RWPE2 (cell line): ENCODE measurements around the gene GNG4.
"Not testable (repeated sequence)": the region's sequence is repeated elsewhere in the genome, so short reads cannot be mapped to it uniquely, and the experiment has no call there.

Experiments
- ATAC-seq: fragments of 200-7000 bp; cut with Tn5 transposase; 3 replicates; pipeline ENCODE4 v1.9.1; 2021; ENCODE audit warnings: low read depth
- DNase-seq: peaks from one replicate; pipeline ENCODE4 v3.0.0-alpha.2; 2020; ENCODE audit warnings: low spot score
- H3K27ac ChIP-seq: fragments of 450-650 bp; 2 replicates; pipeline ENCODE4 v1.5.1; 2017; ENCODE audit warnings: mild to moderate bottlenecking; ENCODE audit not compliant: poor library complexity, severe bottlenecking
- H3K27me3 ChIP-seq: fragments of 250-450 bp; sonication (Bioruptor Pico); 2 replicates; pipeline ENCODE4 v1.5.1; 2021; ENCODE audit warnings: mild to moderate bottlenecking, moderate library complexity; ENCODE audit not compliant: insufficient read depth, poor library complexity, severe bottlenecking
- H3K36me3 ChIP-seq: fragments of 250-450 bp; sonication (Bioruptor Pico); 2 replicates; pipeline ENCODE4 v1.5.1; 2020; ENCODE audit warnings: low read depth, mild to moderate bottlenecking, moderate library complexity
- H3K4me1 ChIP-seq: fragments of 250-450 bp; sonication (Bioruptor Pico); 2 replicates; pipeline ENCODE4 v1.5.1; 2021; ENCODE audit warnings: mild to moderate bottlenecking, moderate library complexity; ENCODE audit not compliant: insufficient read depth, poor library complexity, severe bottlenecking
- H3K4me3 ChIP-seq: fragments of 250-450 bp; sonication (Bioruptor Pico); 2 replicates; pipeline ENCODE4 v1.5.1; 2021; ENCODE audit warnings: mild to moderate bottlenecking, moderate library complexity; ENCODE audit not compliant: severe bottlenecking
- H3K9me3 ChIP-seq: fragments of 250-450 bp; sonication (Bioruptor Pico); 2 replicates; pipeline ENCODE4 v1.5.1; 2021; ENCODE audit warnings: mild to moderate bottlenecking, moderate library complexity; ENCODE audit not compliant: severe bottlenecking
- CTCF ChIP-seq: fragments of 450-650 bp; IDR thresholded peaks from one replicate; pipeline ENCODE4 v1.5.1; 2017; ENCODE audit warnings: mild to moderate bottlenecking, moderate library complexity; ENCODE audit not compliant: poor library complexity, severe bottlenecking

GNG4 gene

GRCh38 chr1:235545292-235545930 lies 104.2 kb downstream of the GNG4 start:
- H3K36me3 ChIP-seq: no peaks in the 10 kb centered on the region
- H3K27me3 ChIP-seq: no peaks in the 10 kb centered on the region
- no peak overlapping the region for H3K4me3 ChIP-seq
- no peaks in the 10 kb centered on the region for H3K4me1 ChIP-seq
- H3K27ac ChIP-seq: no peak overlapping the region
- TF ChIP-seq CTCF: no peak
- ATAC-seq: no peak
- no peak for DNase-seq
- H3K9me3 ChIP-seq: no peaks in the 10 kb centered on the region

- H3K27ac ChIP-seq, DNase-seq, H3K4me1 ChIP-seq, H3K9me3 ChIP-seq, ATAC-seq, H3K36me3 ChIP-seq, H3K27me3 ChIP-seq, H3K4me3 ChIP-seq: not testable (repeated sequence)
These were observed 106.7 kb downstream of the GNG4 start for GRCh38 chr1:235542845-235543244.

- Histone ChIP-seq H3K36me3 (no peaks in the 10 kb centered on the region), H3K4me3 (no peak overlapping the region), H3K4me1 (peaks cover 14% of the 10 kb centered on the region), H3K9me3 (no peaks in the 10 kb centered on the region), H3K27ac (peak overlapping the region; percentile 81), H3K27me3 (no peaks in the 10 kb centered on the region)
- no peak for TF ChIP-seq CTCF
- DNase-seq: no peak
- ATAC-seq: no peak
These were observed 116.0 kb downstream of the GNG4 start for GRCh38 chr1:235533476-235534168.

GRCh38 chr1:235532360-235532759 lies 117.2 kb downstream of the GNG4 start:
- peak overlapping the region; percentile 81 for H3K27ac ChIP-seq
- no peaks in the 10 kb centered on the region for H3K36me3 ChIP-seq
- no peaks in the 10 kb centered on the region for H3K9me3 ChIP-seq
- DNase-seq (no peak), ATAC-seq (peak; percentile 99)
- TF ChIP-seq CTCF: no peak
- peaks cover 14% of the 10 kb centered on the region for H3K4me1 ChIP-seq
- H3K4me3 ChIP-seq: no peak overlapping the region
- no peaks in the 10 kb centered on the region for H3K27me3 ChIP-seq

- no peak for DNase-seq
- TF ChIP-seq CTCF: no peak
- no peak for ATAC-seq
These were observed 122.3 kb downstream of the GNG4 start for GRCh38 chr1:235527196-235527814.

More at GRCh38 chr1:235527196-235527814, 122.3 kb downstream of the GNG4 start:
- Histone ChIP-seq H3K9me3 (no peaks in the 10 kb centered on the region), H3K27me3 (no peaks in the 10 kb centered on the region), H3K36me3 (no peaks in the 10 kb centered on the region), H3K4me1 (peaks cover 7% of the 10 kb centered on the region), H3K4me3 (no peak overlapping the region), H3K27ac (no peak overlapping the region)
